ENCODE results near the gene CERK. TPM values are rescaled to one million over a fixed set of nuclear protein-coding genes. Genes with fewer than 3 reads are reported as not detected.

Gene CERK
- polyA plus RNA-seq, 1 of the 3 experiments (the other 2 are of a cell fraction), result 32.6 TPM

GRCh38 chr22:46638601-46639431, 99.2 kb downstream of the CERK start:
- Histone ChIP-seq H3K79me2 (ENCODE audit: insufficient read depth) (no peaks in the 10 kb centered on the region), H3K36me3 (replicated peaks in 1 of 2; ENCODE audit: control insufficient read depth in 1 of 2, insufficient read depth in 2 of 2, low read length in 1 of 2) (no peaks in the 10 kb centered on the region), H3K27ac (ENCODE audit: low read depth in 2 of 2, low read length in 1 of 2) (no peak overlapping the region), H3K4me1 (ENCODE audit: control insufficient read depth in 1 of 2, insufficient read depth in 2 of 2, low read depth in 1 of 2, low read length in 1 of 2) (peaks cover 0 to 21% of the 10 kb centered on the region in 2 experiments; a peak in 1 of 4 replicates), H2AFZ (ENCODE audit: low read depth) (no peak overlapping the region), H3K4me2 (no peak overlapping the region), H3K9me2 (no peaks in the 10 kb centered on the region), H3K4me3 (ENCODE audit: low read depth in 2 of 2, low read length in 1 of 2) (no peak overlapping the region), H3F3A (replicated peaks; ENCODE audit: insufficient read depth) (no peaks in the 10 kb centered on the region), H3K27me3 (ENCODE audit: insufficient read depth) (no peaks in the 10 kb centered on the region), H3K9ac (no peak overlapping the region), H3K9me3 (no peaks in the 10 kb centered on the region), H4K20me1 (ENCODE audit: insufficient read depth) (no peaks in the 10 kb centered on the region)
- CTCF ChIA-PET, result interaction anchor here (1.0 kb wide), 1 partner anchor 48 kb away, joined by 4 read pairs; no protein-coding TSS in a partner anchor
- DNase-seq, result no peak
- TF ChIP-seq EZH2phosphoT487 (IDR thresholded peaks at IDR 0.05; ENCODE audit: borderline replicate concordance, low read depth) (no peak), RAD21 (IDR thresholded peaks at IDR 0.05; ENCODE audit: low read length) (no peak), YY1 (IDR thresholded peaks at IDR 0.05; ENCODE audit: low read depth) (no peak), TAF1 (IDR thresholded peaks at IDR 0.05; ENCODE audit: borderline replicate concordance, low read depth, low read length) (no peak), FOSL2 (IDR thresholded peaks at IDR 0.05; ENCODE audit: borderline replicate concordance, low read depth) (no peak), USF1 (IDR thresholded peaks at IDR 0.05; ENCODE audit: borderline replicate concordance, low read depth) (no peak), GATA2 (CRISPR knock-in tag; IDR thresholded peaks at IDR 0.05) (no peak), TCF12 (IDR thresholded peaks at IDR 0.05) (no peak), NFIC (IDR thresholded peaks at IDR 0.05; ENCODE audit: borderline replicate concordance) (no peak), RCOR1 (IDR thresholded peaks at IDR 0.05; ENCODE audit: low read length) (no peak), GABPA (IDR thresholded peaks at IDR 0.05; ENCODE audit: low read depth) (no peak), ELF1 (IDR thresholded peaks at IDR 0.05) (no peak), MEF2A (IDR thresholded peaks at IDR 0.05; ENCODE audit: borderline replicate concordance, low read depth) (no peak), USF2 (IDR thresholded peaks at IDR 0.05; ENCODE audit: borderline replicate concordance, low read depth, low read length) (no peak)
- TF ChIP-seq, protein P1, sequence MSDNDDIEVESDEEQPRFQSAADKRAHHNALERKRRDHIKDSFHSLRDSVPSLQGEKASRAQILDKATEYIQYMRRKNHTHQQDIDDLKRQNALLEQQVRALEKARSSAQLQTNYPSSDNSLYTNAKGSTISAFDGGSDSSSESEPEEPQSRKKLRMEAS (IDR thresholded peaks at IDR 0.05; ENCODE audit: low read depth), result no peak
- 89% methylated on average over 17 of the region's 18 CpGs for WGBS (ENCODE audit: low lambda C conversion rate)
- POLR2A ChIA-PET, result no interaction called here
